Effector CD8-positive, alpha-beta T cell (primary cell): ENCODE measurements around the gene CBLC.

Source experiments
- DNase-seq: peaks from one replicate; lab custom pipeline; 2025; lab: John Stamatoyannopoulos, UW

The CBLC gene

GRCh38 chr19:44799627-44800346 lies 22.1 kb downstream of the CBLC start:
- no peak for DNase-seq

- peak; percentile 75 for DNase-seq
Measured at GRCh38 chr19:44800461-44800860, 22.8 kb downstream of the CBLC start.

DNA sequence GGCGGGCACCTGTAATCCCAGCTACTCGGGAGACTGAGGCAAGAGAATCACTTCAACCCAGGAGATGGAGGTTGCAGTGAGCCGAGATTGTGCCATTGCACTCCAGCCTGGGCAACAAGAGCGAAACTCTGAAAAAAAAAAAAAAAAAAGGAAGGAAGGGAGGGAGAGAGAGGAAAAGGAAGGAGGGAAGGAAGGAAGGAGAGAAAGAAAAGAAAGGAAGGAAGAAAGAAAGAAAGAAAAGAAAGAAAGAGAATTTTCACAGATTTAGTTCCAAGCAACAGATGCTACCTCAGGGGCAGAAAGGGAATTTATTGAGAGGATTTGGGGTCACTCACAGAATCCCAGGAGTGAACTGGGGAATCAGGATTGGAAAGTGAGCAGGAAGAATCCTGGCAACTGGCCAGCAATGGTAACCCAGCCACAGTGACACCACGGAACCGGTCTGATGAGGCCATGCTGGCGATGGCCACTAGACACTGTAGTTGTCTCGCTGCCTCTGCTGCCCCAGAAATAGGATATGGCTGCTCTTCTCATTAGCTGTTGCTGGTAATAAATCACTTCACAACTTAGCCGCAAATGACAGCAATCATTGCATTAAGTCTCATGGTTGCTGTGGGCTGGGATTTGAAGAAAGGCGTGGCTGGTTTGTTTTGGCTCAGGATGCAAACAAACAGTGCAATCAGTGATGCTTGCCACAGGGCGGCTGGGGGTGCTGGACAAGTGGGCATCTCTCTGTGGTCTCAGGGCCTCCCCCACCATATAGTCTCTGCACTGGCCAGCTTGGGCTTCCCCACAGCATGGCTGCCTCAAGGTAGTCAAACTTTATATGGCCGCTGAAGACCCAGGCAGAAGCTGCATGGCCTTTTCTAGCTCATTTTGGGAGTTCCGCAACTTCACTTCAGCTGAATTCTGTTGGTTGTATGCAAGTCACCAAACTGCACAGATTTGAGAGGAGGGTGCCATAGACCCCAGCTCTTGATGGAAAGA lies 26.0 kb downstream of the CBLC start:
- no peak for DNase-seq

GRCh38 chr19:44806291-44806690 lies 28.6 kb downstream of the CBLC start:
- no peak for DNase-seq

- no peak for DNase-seq
Measured at GRCh38 chr19:44807162-44807561, 29.5 kb downstream of the CBLC start.

DNA sequence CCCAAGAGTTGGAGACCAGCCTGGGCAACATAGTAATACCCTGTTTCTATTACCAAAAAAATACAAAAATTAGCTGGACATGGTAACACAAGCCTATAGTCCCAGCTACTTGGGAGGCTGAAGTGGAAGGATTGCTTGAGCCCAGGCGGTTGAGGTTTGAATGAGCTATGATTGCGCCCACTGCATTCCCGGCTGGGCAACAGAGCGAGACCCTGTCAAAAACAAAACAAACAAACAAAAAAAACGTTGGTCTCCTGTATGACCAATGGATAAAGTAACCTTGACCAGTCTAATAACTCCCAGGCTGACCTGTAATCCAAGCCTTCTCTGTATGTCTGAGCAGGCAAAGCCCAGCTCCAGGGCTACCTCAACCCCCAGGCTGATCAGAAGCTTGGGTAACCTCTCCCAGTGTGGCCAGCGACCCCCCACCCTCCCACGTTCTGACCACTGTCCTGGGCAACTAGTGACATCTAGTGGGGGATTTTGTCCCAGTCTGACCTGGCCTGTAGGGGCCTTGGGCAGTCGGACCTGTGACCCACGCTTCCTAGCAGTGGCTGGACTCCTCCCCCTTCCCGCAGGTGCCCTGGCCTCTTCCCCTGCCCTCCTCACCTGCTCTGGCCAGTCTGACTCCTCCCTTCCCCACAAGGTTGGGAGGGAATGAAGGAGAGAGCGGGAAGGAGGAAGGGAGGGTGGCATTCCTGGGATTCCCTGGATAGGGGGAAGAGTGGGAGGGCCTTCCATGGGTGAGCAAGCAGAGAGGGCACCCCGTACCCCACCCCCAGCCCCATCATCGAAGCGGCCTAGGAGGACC lies 30.2 kb downstream of the CBLC start:
- no peak for DNase-seq

DNA sequence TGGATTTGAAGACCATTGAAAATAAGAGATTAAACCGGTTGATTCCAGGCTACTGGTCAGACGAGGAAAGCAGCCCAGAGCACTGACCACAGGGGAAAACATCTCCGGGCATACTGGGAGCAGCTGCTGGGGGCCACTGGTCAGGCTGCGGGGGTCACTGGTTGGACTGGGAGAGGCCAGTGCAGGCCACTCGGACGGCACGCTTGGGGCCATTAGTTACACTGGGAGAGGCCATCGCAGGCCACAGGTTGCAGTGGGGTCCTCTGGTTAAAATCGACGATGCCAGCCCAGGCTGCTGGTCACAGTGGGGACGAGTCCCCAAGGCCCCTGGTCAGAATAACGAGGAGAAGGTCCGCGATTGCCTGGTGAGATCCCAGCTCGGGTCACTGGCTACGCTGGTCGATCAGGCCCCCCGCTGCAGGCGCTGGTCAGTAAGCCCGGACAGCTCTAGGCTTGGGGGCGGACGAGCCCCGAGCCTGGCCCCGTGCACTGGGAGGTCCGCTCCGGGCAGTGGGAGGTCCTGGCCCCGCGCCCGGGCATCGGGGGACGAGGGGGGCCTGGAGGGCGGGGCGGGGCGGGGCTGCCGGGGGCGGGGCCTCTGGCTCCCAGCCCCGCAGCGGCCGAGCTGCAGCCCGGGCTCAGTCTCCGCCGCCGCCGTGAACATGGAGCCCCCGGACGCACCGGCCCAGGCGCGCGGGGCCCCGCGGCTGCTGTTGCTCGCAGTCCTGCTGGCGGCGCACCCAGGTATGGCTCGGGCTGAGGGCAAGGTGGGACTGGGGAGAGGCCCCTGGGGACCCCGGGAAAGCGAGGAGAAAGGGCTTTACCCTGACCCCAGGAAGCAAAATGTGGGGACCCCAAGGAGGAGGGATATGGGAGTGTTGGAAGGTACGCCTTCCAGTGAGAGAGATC lies 31.0 kb downstream of the CBLC start, which contains the start of gene BCAM:
Gene BCAM (plus strand): TSS at position 641 of the 909 bp plus-strand sequence. CDS start 22 bp downstream, at position 663.
- no peak for DNase-seq

GRCh38 chr19:44809577-44810233 lies 32.0 kb downstream of the CBLC start:
- no peak for DNase-seq

- DNase-seq = no peak
Measured at GRCh38 chr19:44810234-44811121, 32.8 kb downstream of the CBLC start.

GRCh38 chr19:44811122-44811419 lies 33.4 kb downstream of the CBLC start:
- DNase-seq = no peak

GRCh38 chr19:44812142-44812718 lies 34.5 kb downstream of the CBLC start:
- no peak for DNase-seq

DNA sequence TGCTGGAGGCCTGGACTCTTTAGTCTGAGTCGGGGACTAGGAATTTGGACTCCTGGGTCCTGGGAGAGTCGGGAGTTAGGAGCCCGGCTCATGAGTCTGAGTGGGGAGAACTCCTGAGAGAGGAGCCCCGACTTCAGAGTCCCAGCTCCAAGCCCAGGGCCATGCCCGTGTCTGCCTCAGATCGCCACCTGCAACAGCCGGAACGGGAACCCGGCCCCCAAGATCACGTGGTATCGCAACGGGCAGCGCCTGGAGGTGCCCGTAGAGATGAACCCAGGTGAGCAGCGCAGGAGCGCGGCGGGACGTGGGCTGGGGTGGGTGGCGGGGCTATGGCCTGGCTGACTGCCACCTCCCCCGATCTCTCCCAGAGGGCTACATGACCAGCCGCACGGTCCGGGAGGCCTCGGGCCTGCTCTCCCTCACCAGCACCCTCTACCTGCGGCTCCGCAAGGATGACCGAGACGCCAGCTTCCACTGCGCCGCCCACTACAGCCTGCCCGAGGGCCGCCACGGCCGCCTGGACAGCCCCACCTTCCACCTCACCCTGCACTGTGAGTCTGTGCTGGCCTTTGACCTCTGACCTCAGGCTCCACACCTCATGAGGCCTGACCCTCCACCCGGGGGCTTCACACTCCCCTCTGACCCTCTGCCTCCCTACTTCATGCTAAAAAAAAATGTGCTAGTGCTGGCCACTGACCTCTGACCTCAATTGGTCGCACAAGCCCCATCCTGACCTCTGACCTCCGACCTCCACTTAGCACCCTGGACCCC lies 35.6 kb downstream of the CBLC start:
- no peak for DNase-seq

- DNase-seq = no peak
Measured at GRCh38 chr19:44813841-44814470, 36.3 kb downstream of the CBLC start.

DNA sequence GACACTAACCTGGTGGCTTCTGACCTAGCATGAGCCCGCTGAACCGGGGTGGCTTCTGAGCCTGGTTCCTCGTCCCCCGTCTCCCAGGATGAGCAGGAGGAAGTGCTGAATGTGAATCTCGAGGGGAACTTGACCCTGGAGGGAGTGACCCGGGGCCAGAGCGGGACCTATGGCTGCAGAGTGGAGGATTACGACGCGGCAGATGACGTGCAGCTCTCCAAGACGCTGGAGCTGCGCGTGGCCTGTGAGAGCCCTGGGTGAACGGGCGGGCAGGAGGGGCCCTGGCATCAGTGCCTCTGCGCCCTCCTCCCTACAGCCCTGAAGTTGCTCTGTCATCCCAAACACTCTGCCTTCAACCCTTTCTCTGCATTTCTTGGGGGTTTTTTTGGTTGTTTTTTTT lies 36.8 kb downstream of the CBLC start:
- DNase-seq = no peak

DNA sequence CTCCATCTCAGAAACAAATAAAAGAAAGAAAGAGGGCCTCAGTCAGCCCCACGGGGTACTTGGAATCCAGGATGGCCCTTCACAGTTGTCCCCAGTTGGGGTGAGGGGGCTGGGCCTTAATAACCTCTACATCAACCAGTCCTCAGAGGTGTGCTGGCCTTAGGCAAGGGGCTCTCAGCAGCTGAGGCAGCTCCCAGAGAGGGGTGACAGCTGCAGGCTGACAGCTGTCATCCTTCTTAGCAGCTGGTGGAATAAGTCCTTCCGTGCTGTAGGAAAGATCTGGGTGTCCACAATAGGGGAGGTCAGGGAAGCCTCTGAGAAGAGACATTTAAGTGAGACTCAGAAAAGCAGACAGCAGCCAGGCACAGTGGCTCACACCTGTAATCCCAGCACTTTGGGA lies 38.6 kb downstream of the CBLC start:
- no peak for DNase-seq

DNA sequence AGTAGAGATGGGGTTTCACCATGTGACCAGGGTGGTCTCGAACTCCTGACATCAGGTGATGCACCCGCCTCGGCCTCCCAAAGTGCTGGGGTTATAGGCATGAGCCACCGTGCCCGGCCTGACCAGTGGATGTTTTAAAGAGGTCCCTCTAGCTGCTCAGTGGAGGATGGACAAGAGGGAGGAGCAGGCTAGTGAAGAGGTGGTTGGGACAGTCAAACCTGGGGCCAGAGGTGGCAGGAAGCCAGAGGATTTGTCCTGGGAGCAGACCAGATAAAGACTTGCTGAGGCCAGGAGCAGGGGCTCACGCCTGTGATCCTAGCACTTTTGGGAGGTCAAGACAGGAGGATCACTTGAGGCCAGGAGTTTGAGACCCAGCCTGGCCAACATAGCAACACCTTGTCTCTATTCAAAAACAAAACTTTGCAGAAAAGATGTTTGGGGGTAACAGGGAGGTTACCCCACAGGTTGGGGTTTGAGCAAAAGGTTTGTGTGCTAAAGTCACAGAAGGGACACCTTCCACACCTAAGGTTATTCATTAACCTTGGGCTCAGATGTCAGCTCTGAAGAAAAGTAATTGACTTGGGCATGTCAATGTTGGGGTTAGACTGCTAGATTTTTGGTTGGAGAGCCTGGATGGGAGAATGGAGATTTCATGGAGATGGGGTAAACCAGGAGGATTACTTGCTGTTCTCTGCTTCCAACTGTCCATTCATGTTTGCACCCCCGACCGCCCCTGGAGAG lies 40.2 kb downstream of the CBLC start:
- no peak for DNase-seq

DNA sequence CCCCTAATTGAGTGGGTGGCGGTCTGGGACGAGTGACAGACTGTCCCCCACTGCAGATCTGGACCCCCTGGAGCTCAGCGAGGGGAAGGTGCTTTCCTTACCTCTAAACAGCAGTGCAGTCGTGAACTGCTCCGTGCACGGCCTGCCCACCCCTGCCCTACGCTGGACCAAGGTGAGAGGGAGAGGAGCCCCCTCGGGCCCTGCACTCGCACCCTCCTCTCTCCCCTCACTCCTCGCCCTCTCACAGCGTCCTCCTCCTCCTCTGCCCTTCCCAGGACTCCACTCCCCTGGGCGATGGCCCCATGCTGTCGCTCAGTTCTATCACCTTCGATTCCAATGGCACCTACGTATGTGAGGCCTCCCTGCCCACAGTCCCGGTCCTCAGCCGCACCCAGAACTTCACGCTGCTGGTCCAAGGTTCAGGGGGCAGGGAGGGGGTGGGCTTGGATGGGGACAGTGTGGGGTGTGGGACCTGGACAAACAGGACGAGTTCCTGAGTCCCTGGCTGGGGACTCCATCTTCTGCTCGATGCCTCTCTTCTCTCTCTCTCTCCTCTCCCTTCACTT lies 40.9 kb downstream of the CBLC start:
- DNase-seq = no peak
